ENCODE measurements around the gene PDE1A. TPM values are rescaled to one million over a fixed set of nuclear protein-coding genes. Genes with fewer than 3 reads are reported as not detected.
A peak's percentile ranks its signal among the peaks of the same experiment; 100 is the strongest.

The PDE1A gene
- total and polyA plus RNA-seq, 2 of the 4 experiments (the other 2 are of a cell fraction): 0.24 to 0.90 TPM

DNA sequence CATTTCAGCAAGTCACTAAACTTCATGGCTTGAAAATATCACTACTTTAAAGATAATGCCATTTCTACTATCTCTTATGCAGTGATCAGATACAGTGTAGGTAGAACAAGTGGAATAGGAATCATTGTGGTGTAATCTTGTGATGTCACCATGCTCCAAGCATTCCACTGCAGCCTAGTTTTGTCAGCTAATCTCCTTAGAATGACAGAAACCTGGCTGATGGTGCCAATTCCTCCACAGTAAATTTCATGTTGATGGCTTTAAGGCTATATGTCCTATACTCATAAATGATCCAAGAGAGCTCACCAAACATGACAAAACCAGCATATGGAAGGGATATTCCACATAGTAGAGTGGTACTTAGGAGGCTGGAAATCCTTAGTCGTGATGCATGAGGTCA lies 184.9 kb downstream of the PDE1A start:
- Histone ChIP-seq H2BK15ac (ENCODE audit: low read depth, low read length) (no peak overlapping the region), H4K8ac (ENCODE audit: low read depth in 2 of 2, low read length in 2 of 2) (no peak overlapping the region), H3K14ac (replicated peaks; ENCODE audit: low read depth, low read length) (no peak overlapping the region), H4K91ac (ENCODE audit: insufficient read depth, low read depth, low read length) (no peak overlapping the region), H3K27ac (ENCODE audit: insufficient read depth, low read length) (no peak overlapping the region), H2AFZ (replicated peaks; ENCODE audit: low read length, poor library complexity) (no peak overlapping the region), H3K18ac (ENCODE audit: low read depth, low read length) (no peak overlapping the region), H3K79me1 (ENCODE audit: low read depth in 1 of 2, low read length in 2 of 2) (no peaks in the 10 kb centered on the region), H3K23ac (ENCODE audit: low read depth, low read length) (no peak overlapping the region), H2AK9ac (replicated peaks; ENCODE audit: low read depth, low read length, poor library complexity) (no peak overlapping the region), H4K20me1 (ENCODE audit: insufficient read depth, low read length) (no peaks in the 10 kb centered on the region), H3K4me2 (ENCODE audit: low read depth, low read length) (no peak overlapping the region), H4K5ac (ENCODE audit: low read depth, low read length) (no peak overlapping the region), H3K9ac (ENCODE audit: low read depth, low read length) (no peak overlapping the region), H2BK5ac (ENCODE audit: low read depth, low read length, poor library complexity, severe bottlenecking) (no peak overlapping the region), H3K56ac (ENCODE audit: extremely low read depth, insufficient read depth, low read length) (no peak overlapping the region), H3K9me3 (ENCODE audit: control insufficient read depth, insufficient read depth, low read length) (no peaks in the 10 kb centered on the region), H2AK5ac (ENCODE audit: low read depth, low read length) (no peak overlapping the region), H3K4me1 (ENCODE audit: control insufficient read depth, insufficient read depth, low read length) (no peaks in the 10 kb centered on the region), H3K4me3 (ENCODE audit: insufficient read depth, low read depth, low read length) (no peak overlapping the region), H3K27me3 (ENCODE audit: control insufficient read depth, insufficient read depth, low read length) (no peaks in the 10 kb centered on the region), H2BK20ac (ENCODE audit: low read depth, low read length) (no peak overlapping the region), H2BK120ac (ENCODE audit: low read depth, low read length) (no peak overlapping the region), H3K36me3 (ENCODE audit: control insufficient read depth, insufficient read depth, low read length) (no peaks in the 10 kb centered on the region), H3K4ac (ENCODE audit: low read depth, low read length) (no peak overlapping the region), H3K9me1 (ENCODE audit: insufficient read depth, low read length) (no peaks in the 10 kb centered on the region)
- in situ Hi-C loops (cut with MboI; ENCODE audit: low sequenced_read_pairs): no loop called here
- DNase-seq: peak; percentile 4
- BruUV-seq (replicated peaks): no TSS peak
- ATAC-seq (ENCODE audit: low read depth): no peak
- 60% methylated on average over 1 of the region's 1 CpG; no CpG with 5 or more reads in 1 of the 2 experiments for WGBS, 2 experiments (ENCODE audit: extremely low coverage in 2 of 2, insufficient read length in 1 of 2)
- POLR2A ChIA-PET (ENCODE audit: unreplicated experiment): no interaction called here
- intact Hi-C loops (cut with micrococcal nuclease): loop anchor here (2.0 kb wide), 1 partner anchor 409 kb away; no protein-coding TSS in a partner anchor
- CTCF ChIA-PET: no interaction called here
- dilution Hi-C loops (cut with HindIII; ENCODE audit: low sequenced_read_pairs, unreplicated experiment): no loop called here
- TF ChIP-seq, protein P1, sequence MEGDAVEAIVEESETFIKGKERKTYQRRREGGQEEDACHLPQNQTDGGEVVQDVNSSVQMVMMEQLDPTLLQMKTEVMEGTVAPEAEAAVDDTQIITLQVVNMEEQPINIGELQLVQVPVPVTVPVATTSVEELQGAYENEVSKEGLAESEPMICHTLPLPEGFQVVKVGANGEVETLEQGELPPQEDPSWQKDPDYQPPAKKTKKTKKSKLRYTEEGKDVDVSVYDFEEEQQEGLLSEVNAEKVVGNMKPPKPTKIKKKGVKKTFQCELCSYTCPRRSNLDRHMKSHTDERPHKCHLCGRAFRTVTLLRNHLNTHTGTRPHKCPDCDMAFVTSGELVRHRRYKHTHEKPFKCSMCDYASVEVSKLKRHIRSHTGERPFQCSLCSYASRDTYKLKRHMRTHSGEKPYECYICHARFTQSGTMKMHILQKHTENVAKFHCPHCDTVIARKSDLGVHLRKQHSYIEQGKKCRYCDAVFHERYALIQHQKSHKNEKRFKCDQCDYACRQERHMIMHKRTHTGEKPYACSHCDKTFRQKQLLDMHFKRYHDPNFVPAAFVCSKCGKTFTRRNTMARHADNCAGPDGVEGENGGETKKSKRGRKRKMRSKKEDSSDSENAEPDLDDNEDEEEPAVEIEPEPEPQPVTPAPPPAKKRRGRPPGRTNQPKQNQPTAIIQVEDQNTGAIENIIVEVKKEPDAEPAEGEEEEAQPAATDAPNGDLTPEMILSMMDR (conservative IDR thresholded peaks at IDR 0.05; ENCODE audit: low read depth, low read length): no peak
- TF ChIP-seq, protein P2, sequence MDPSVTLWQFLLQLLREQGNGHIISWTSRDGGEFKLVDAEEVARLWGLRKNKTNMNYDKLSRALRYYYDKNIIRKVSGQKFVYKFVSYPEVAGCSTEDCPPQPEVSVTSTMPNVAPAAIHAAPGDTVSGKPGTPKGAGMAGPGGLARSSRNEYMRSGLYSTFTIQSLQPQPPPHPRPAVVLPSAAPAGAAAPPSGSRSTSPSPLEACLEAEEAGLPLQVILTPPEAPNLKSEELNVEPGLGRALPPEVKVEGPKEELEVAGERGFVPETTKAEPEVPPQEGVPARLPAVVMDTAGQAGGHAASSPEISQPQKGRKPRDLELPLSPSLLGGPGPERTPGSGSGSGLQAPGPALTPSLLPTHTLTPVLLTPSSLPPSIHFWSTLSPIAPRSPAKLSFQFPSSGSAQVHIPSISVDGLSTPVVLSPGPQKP (IDR thresholded peaks at IDR 0.05; ENCODE audit: borderline replicate concordance, low read depth, low read length): no peak
- TF ChIP-seq MAFK (IDR thresholded peaks at IDR 0.05; ENCODE audit: low read depth, low read length): no peak
- TF ChIP-seq POLR2A (IDR thresholded peaks at IDR 0.05; ENCODE audit: low read depth, low read length): no peak
- TF ChIP-seq CEBPB (IDR thresholded peaks at IDR 0.05; ENCODE audit: low read depth, low read length): no peak
- no peak for TF ChIP-seq SMC3 (IDR thresholded peaks at IDR 0.05; ENCODE audit: low read depth, low read length)
- TF ChIP-seq, protein P3, sequence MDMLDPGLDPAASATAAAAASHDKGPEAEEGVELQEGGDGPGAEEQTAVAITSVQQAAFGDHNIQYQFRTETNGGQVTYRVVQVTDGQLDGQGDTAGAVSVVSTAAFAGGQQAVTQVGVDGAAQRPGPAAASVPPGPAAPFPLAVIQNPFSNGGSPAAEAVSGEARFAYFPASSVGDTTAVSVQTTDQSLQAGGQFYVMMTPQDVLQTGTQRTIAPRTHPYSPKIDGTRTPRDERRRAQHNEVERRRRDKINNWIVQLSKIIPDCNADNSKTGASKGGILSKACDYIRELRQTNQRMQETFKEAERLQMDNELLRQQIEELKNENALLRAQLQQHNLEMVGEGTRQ (IDR thresholded peaks at IDR 0.05; ENCODE audit: low read depth, low read length): no peak
- TF ChIP-seq FOS (IDR thresholded peaks at IDR 0.05; ENCODE audit: low read depth, low read length): no peak
